Right lobe of liver (tissue), 4 donors: ENCODE results near the gene EPHB1.

Experiments used
- POLR2A ChIP-seq: fragments of 450-650 bp; IDR thresholded peaks from one replicate; pipeline ENCODE4 v1.6.1; 2017; ENCODE audit warnings: antibody characterized with exemption, mild to moderate bottlenecking
- TF ChIP-seq, protein P1 (sequence below), 4 donors: fragments of 200-600 bp in 3 of 4; fragments of 450-650 bp in 1 of 4; IDR thresholded peaks; one replicate each; pipeline versions ENCODE4 v1.5.1 to v1.8.0; 2016 to 2022; ENCODE audit warnings: antibody characterized with exemption in 4 of 4, mild to moderate bottlenecking in 2 of 4
- donor health status: DM: no; HTN: no; CAD: no.
- donor health status: DM: no; HTN: no; CAD: no.
- donor health status: DM: no; HTN: yes; CAD: no.

DNA sequence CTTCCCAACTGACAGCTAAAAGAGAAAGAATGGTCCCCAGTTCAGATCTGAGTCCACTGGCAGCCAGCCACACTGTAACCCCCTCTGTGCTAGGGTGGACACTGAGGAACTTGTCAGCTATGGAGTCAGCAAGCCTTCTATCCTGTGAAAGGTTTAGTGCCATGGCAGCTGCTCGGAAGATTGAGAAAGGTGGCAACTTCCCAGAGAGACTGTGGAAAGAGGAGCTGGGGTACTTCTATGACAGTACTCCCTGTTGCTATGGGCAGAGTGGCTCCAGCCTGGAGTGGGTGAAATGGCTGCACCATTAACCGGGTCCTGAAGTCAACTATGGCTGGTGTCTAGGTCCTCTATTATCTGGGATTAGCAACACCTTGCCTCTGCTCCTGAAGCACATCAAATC lies 447.2 kb downstream of the EPHB1 start:
- no peak for TF ChIP-seq POLR2A
- TF ChIP-seq, protein P1, sequence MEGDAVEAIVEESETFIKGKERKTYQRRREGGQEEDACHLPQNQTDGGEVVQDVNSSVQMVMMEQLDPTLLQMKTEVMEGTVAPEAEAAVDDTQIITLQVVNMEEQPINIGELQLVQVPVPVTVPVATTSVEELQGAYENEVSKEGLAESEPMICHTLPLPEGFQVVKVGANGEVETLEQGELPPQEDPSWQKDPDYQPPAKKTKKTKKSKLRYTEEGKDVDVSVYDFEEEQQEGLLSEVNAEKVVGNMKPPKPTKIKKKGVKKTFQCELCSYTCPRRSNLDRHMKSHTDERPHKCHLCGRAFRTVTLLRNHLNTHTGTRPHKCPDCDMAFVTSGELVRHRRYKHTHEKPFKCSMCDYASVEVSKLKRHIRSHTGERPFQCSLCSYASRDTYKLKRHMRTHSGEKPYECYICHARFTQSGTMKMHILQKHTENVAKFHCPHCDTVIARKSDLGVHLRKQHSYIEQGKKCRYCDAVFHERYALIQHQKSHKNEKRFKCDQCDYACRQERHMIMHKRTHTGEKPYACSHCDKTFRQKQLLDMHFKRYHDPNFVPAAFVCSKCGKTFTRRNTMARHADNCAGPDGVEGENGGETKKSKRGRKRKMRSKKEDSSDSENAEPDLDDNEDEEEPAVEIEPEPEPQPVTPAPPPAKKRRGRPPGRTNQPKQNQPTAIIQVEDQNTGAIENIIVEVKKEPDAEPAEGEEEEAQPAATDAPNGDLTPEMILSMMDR (IDR thresholded peaks at IDR 0.05): no peak
